GM12891 (cell line): Measurements from ENCODE around the gene SLC35A4.

ENCODE experiments used
- DNase-seq: peaks from one replicate; pipeline ENCODE4 v3.0.0; 2011; ENCODE audit warnings: low spot score; ENCODE audit not compliant: insufficient read length
- FAIRE-seq: peaks from 2 replicates; lab custom pipeline; 2011; peaks lifted over from hg19 to GRCh38; lab: Jason Lieb, UNC
- PAX5 ChIP-seq: IDR thresholded peaks from 2 replicates; pipeline ENCODE4 v1.6.1; 2011; ENCODE audit warnings: low read length, moderate library complexity, mild to moderate bottlenecking; ENCODE audit not compliant: insufficient read depth, severe bottlenecking
- POLR2A ChIP-seq: IDR thresholded peaks from 2 replicates; pipeline ENCODE4 v1.6.1; 2011; ENCODE audit warnings: low read depth, low read length, control low read depth
- POLR2AphosphoS5 ChIP-seq: IDR thresholded peaks from 2 replicates; pipeline ENCODE4 v1.6.1; 2011; ENCODE audit warnings: low read depth, low read length, control low read depth
- POU2F2 ChIP-seq: IDR thresholded peaks from 2 replicates; pipeline ENCODE4 v1.6.1; 2011; ENCODE audit warnings: low read depth, mild to moderate bottlenecking, control low read depth, low read length, moderate library complexity
- SPI1 ChIP-seq: IDR thresholded peaks from 2 replicates; pipeline ENCODE4 v1.6.1; 2011; ENCODE audit warnings: low read depth, low read length, control low read depth
- TAF1 ChIP-seq: IDR thresholded peaks from 2 replicates; pipeline ENCODE4 v1.6.1; 2011; ENCODE audit warnings: low read depth, low read length, control low read depth

The SLC35A4 gene

GRCh38 chr5:140548791-140549190 lies 15.8 kb upstream of the SLC35A4 start:
- TF ChIP-seq SPI1, result no peak
- DNase-seq (no peak), FAIRE-seq (no peak)

DNA sequence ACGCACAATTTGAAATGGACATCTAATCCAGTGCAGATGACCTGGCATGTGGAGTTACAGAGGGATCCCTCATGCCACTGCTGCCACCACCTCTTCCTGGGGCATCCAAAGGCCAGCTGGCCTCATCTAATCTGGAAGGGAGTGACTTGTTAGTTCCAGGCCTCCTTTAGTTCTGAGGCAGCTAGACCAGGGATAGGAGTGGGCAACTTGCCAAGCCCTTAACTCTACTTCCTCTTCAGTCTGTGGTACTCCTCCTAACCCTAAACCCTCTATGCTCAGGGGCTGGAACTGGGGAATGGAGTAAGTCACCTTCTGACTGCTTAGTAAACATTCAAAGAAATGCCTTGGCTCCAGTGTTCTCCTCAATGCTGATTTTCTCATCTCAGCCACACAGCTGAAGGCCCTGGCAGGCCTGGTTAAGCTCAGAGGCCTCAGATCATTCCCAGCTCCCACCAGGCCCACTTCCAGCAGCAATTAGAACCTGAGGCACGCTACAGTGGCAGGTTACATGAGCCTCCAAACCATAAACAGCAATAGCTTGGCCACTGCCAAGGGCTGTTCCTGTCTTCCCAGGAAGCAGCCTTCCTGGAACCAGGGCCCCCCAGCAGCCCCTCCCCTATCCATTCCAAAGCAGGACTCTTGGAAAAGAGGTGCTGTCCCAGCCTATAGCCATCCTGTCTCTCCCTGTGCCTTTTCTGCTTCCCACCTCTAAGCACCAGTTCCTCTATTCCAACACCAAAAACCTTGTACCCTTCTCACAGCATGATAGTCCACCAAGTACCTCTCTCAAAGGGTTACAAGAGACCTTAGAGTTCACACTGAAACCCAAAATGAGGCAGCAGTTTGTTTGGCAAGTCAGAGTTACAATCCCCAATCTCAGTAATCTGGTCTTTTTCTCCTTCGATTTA lies 15.1 kb upstream of the SLC35A4 start:
- TF ChIP-seq POLR2A (peak; percentile 47), POU2F2 (no peak; the same call in 1 of the 2 replicates), TAF1 (no peak), PAX5 (no peak), SPI1 (no peak), POLR2AphosphoS5 (peak; percentile 49)
- no peak for DNase-seq
- FAIRE-seq, result no peak

GRCh38 chr5:140550147-140551079 lies 14.2 kb upstream of the SLC35A4 start:
- DNase-seq (no peak), FAIRE-seq (no peak)
- TF ChIP-seq SPI1, result no peak

- no peak for FAIRE-seq
- no peak for TF ChIP-seq TAF1
- no peak for DNase-seq
Observed at GRCh38 chr5:140551872-140552271, 12.8 kb upstream of the SLC35A4 start.

- DNase-seq, result no peak
- FAIRE-seq, result no peak
- TF ChIP-seq PAX5 (no peak), POLR2AphosphoS5 (peak; percentile 30; the same call in 1 of the 2 replicates), POLR2A (no peak), SPI1 (peak; percentile 45)
Observed at GRCh38 chr5:140553657-140554056, 11.0 kb upstream of the SLC35A4 start.

DNA sequence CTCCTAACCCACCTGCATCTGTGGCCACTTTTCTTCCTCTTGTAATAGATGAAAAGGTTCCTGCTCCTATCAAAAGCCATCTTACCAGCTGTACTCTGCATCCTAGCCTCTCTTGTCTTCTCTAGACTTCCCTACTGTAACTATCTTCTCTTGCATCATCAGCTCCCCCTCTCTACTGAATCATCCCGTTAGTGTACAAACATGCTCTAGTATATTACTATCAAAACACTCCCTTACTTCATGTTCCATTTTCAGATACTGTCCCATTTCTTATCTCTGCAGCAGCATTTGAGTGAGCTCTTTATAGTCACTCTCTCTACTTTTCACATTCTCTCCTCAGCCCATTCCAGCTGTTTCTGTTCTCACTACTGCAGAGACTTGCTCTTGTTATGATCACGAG lies 10.2 kb upstream of the SLC35A4 start:
- DNase-seq, result no peak
- no peak for FAIRE-seq
- no peak for TF ChIP-seq PAX5
- 0 out of 2 replicates have a peak, but pooled peaks have one; percentile 15 for TF ChIP-seq POLR2A

DNA sequence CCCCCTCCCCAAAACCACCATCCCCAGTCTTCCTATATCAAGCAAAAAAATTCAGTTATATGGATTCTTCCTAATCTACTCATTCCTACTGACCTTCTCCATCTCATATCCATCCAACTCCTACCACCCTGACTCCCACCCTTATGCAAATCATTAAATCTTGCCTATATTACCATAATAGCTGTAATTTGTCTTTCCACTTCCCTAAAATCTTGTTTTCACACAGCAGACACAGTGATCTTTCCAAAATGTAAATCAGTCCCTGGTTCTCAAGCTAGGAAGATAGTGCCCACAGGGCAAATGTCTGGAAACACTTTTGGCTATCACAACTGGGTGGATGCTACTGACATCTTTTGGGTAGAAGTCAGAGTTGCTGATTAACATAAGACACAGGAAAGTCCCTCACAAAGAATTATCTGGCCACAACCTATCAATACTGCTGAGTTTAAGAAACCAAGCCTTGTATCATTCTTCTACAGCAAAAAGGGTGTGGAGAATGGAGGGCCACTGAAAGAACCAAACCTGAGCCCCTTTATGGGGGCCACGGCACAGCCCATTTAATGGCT lies 8.8 kb upstream of the SLC35A4 start:
- DNase-seq, result no peak
- TF ChIP-seq POU2F2 (no peak), SPI1 (peak; percentile 55), POLR2A (peak; percentile 5; the same call in 1 of the 2 replicates), TAF1 (no peak), POLR2AphosphoS5 (peak; percentile 49; the same call in 1 of the 2 replicates), PAX5 (no peak)
- FAIRE-seq, result peak; percentile 66

GRCh38 chr5:140556438-140556837 lies 8.2 kb upstream of the SLC35A4 start:
- no peak for DNase-seq
- peak; percentile 16 for FAIRE-seq
- TF ChIP-seq TAF1, result no peak
- TF ChIP-seq POLR2A, result no peak
- no peak for TF ChIP-seq POU2F2
- no peak for TF ChIP-seq PAX5
- TF ChIP-seq POLR2AphosphoS5, result no peak; the same call in 1 of the 2 replicates
- no peak for TF ChIP-seq SPI1

DNA sequence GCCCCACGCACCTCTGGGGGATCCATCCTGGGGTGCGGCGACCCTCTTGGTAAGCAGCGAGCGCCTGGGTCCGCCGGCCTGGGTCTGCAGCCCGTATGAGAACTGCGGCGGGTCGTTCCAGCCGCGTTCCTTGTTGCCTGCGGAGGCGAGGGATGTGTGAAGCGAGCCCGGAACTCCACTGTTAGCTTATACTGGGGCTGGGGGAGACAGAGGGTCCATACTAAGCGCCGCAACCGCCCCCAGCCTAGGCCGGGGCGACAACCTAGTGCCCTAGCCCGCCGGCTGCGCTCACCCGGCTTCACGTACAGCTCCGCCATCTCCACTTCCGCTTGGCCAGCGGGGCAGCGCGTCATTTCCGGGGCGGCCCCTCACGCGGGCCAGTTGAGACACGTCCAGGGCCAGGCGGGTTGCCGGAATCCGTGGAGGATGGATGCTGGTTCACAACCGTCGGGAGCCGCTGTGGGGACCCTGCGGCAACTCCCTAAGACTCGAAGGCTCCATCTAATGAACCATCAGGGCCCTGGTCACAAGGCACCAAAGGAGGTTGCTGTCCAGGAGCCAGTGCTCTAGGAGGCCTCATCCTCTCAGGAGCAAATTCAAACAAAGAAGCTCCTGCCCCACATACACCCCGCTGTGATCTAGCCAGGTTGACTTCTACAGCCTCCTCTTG lies 7.4 kb upstream of the SLC35A4 start, which contains the start of gene SRA1:
SRA1 (minus strand) TSS at position 338 of the 670 bp plus-strand sequence; CDS start at position 317, 21 bp downstream.
- FAIRE-seq (peak; percentile 97), DNase-seq (peak; percentile 91)
- TF ChIP-seq POLR2A (peak; percentile 97), SPI1 (peak; percentile 75), POLR2AphosphoS5 (peak; percentile 98), PAX5 (peak; percentile 2), POU2F2 (peak; percentile 74), TAF1 (peak; percentile 90; the same call in 1 of the 2 replicates)
